Measurements from ENCODE around the gene CHCHD6.

Gene CHCHD6

DNA sequence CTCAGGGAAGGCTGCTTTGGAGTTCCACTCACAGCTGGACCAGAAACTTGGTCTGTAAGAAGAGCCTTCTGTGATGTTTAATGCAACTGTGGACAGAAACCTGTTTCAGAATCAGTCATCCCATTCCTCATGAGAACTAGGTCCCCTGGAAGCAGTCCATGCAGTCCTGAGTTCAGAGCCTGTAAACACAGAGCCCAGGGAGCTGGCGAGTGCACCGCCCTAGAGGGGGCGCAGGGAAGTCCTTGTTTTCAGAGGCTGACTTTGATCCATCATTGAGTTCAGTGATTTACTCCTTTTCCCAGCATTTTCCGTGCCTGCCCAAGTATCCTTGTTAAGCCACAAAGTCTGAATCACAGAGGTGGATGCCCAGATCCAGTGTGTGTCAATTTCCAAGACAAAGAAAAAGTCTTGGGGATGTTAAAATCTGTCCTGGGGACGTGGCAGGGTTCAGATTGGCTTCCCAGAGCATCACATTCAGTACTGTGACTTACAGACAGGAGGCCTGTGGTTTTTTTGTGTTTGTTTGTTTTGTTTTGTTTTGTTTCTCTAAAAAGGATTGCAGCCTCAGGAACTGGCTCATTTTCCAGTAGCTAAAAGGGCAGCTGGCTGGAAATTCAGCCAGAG, 39.3 kb upstream of the CHCHD6 start:
- H3K4me3 ChIP-seq (ENCODE audit: low read length), result no peak overlapping the region
- no peaks in the 10 kb centered on the region for H3K4me1 ChIP-seq (ENCODE audit: control insufficient read depth, low read depth, low read length)
- H3K9me3 ChIP-seq (ENCODE audit: control insufficient read depth, low read depth, low read length), result no peaks in the 10 kb centered on the region
- H3K9ac ChIP-seq (ENCODE audit: low read length), result no peak overlapping the region
- H3K36me3 ChIP-seq (ENCODE audit: control insufficient read depth, low read depth, low read length), result no peaks in the 10 kb centered on the region
- H3K27me3 ChIP-seq (ENCODE audit: control insufficient read depth, insufficient read depth, low read length), result no peaks in the 10 kb centered on the region
- no peak overlapping the region for H3K27ac ChIP-seq (ENCODE audit: low read length)

DNA sequence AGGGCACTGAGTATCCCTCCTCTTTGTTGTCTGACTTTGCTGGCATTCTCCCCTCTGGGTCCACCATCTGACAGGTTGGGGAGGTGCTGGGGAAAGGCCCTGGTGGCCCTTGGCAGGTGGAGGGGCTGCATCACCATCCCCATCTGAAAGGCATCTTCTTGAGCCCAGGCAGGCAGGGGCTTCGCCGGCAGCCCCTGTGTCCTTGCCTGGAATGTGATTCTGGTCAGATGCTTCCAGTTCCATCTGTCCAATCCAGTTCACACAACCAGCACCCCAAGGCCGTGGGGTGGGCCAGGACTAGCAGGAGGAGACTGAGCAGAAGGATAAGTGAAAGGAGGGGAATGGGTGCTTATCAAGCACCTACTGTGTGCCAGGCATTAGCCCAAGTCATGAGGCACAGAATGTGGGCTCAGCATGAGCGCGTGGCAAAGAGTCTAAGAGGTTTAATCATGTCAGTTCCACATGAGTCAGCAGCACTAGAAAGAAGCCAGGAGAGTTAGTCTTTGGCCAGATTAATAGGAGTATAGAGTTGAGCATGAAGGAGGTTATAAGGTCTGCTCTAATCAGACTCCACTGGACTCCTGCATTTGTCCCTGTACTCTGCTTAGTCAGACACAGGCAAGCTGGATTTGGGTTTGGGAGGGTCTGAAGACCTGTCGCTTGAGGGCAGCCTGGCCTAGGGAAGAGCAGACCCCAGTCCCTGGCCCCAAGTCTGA, 38.7 kb upstream of the CHCHD6 start:
- Histone ChIP-seq H3K4me3 (ENCODE audit: low read length) (no peak overlapping the region), H3K4me1 (ENCODE audit: control insufficient read depth, low read depth, low read length) (no peaks in the 10 kb centered on the region), H3K9me3 (ENCODE audit: control insufficient read depth, low read depth, low read length) (no peaks in the 10 kb centered on the region), H3K36me3 (ENCODE audit: control insufficient read depth, low read depth, low read length) (no peaks in the 10 kb centered on the region), H3K27me3 (ENCODE audit: control insufficient read depth, insufficient read depth, low read length) (no peaks in the 10 kb centered on the region), H3K9ac (ENCODE audit: low read length) (no peak overlapping the region), H3K27ac (ENCODE audit: low read length) (no peak overlapping the region)

DNA sequence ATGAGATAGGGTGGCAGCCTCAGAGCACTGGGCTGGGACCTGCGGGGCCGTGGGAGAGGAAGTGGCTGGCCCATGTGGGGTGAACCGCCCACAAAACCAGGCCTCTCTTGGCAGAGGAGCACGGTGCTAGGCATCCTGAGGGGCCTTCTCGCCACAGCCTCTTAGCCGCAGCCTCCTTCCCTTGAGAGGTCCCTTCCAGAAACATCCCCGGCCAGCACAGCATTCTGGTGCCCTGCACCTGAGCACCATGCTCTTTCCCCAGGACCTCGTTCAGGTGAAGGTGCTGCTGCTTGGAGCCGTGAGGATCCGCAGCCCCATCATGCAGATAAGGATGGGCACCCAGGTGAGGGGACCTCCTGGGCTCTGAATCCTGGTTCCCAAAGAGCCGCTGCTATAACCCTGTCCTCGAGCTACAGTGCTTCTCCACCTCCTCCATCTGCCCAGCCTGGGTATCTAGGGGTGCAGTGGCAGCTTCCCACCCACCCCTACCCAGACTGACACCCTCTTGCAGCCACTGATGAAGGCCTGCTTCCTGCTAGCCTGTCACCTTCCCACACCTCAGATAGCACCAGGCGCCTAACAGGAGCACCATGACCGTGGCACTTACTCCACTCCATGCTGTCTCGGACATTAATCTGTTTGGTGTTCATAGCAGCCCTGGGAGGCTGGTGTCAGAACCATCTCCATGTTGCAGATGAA, 37.9 kb upstream of the CHCHD6 start:
- Histone ChIP-seq H3K4me1 (ENCODE audit: control insufficient read depth, low read depth, low read length) (no peaks in the 10 kb centered on the region), H3K36me3 (ENCODE audit: control insufficient read depth, low read depth, low read length) (no peaks in the 10 kb centered on the region), H3K4me3 (ENCODE audit: low read length) (no peak overlapping the region), H3K9ac (ENCODE audit: low read length) (no peak overlapping the region), H3K27me3 (ENCODE audit: control insufficient read depth, insufficient read depth, low read length) (no peaks in the 10 kb centered on the region), H3K27ac (ENCODE audit: low read length) (no peak overlapping the region), H3K9me3 (ENCODE audit: control insufficient read depth, low read depth, low read length) (no peaks in the 10 kb centered on the region)

DNA sequence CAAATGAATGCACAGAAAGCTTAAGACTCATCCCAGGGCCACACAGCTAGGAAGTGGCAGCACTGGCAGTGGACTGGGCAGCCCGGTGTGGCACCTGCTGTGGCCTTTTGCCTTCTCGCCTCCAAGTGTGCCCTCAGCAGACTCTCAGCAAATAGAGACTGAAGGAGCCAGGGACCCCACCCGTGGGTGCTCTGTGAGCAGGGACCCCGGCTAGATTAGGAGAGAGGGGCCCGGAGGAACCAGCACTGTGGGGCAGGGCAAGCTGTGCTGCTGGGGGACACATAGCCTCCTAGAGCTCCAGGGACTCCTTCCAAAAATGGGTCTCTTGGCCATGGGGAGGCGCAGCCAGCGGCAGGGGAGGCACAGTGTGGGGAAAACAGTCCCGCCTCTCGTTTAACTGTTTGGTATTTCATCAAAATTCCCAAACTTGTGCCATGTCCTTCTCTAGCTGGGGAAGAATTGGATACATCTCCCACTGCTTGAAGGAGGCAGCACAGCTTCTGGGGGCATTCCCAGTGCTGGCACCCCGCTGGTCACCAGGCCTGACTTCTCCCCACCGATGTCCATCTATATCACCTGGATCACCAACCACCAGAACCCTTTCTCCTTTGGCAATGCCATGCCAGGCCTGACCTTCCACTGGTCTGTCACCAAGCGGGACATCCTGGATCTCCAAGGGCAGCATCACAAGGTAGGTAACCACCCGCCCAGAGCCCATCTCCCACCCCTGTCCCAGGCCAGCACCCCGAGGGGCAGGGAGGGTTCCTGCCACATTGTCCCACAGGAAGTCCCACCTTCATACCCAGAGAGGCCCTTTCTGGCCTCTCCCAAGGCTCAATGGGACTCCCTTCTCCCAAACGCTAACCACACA, 37.1 kb upstream of the CHCHD6 start:
- Histone ChIP-seq H3K4me3 (ENCODE audit: low read length) (no peak overlapping the region), H3K4me1 (ENCODE audit: control insufficient read depth, low read depth, low read length) (no peaks in the 10 kb centered on the region), H3K9me3 (ENCODE audit: control insufficient read depth, low read depth, low read length) (no peaks in the 10 kb centered on the region), H3K9ac (ENCODE audit: low read length) (no peak overlapping the region), H3K27ac (ENCODE audit: low read length) (no peak overlapping the region), H3K27me3 (ENCODE audit: control insufficient read depth, insufficient read depth, low read length) (no peaks in the 10 kb centered on the region), H3K36me3 (ENCODE audit: control insufficient read depth, low read depth, low read length) (no peaks in the 10 kb centered on the region)

DNA sequence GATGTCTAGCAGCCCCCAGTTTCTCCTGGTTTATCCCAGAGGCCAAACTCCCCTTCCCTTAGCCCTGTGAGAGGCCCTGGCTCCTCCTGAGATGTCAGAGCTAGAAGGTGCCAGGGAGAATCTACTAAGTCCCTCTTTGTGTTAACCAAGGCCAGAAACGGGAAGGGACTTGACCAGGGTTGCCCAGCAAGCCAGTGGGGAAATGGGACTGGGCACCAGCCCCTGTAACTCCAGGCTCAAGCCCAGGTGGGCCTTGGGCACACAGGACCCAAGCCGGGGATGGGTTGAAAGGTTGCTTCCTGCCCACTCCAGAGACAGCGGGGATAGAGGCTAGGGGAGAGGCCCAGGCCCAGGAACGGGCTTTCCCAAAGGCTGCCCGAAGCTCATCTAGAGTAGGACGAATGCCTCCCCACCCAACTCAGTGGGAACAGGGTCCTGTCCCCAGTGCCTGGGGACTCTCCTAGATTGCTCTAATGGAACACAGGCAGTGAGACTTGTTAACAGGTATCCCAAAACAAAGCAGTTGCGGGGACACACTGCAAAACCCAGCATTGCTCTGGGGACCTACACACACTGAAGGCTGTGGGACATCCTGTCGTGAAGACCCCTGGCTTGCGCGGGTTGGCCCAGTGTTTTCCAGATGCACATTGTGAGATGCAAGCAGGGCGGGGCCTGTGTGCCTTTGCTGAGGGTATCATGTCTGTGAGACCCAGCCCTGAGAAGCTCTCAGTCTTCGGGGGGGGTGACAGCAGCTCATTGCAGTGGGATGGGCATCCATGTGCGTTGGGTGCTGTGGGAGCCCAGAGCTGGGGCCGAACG, 36.2 kb upstream of the CHCHD6 start:
- Histone ChIP-seq H3K9ac (ENCODE audit: low read length) (no peak overlapping the region), H3K4me1 (ENCODE audit: control insufficient read depth, low read depth, low read length) (no peaks in the 10 kb centered on the region), H3K9me3 (ENCODE audit: control insufficient read depth, low read depth, low read length) (no peaks in the 10 kb centered on the region), H3K4me3 (ENCODE audit: low read length) (no peak overlapping the region), H3K27me3 (ENCODE audit: control insufficient read depth, insufficient read depth, low read length) (no peaks in the 10 kb centered on the region), H3K27ac (ENCODE audit: low read length) (no peak overlapping the region), H3K36me3 (ENCODE audit: control insufficient read depth, low read depth, low read length) (no peaks in the 10 kb centered on the region)

DNA sequence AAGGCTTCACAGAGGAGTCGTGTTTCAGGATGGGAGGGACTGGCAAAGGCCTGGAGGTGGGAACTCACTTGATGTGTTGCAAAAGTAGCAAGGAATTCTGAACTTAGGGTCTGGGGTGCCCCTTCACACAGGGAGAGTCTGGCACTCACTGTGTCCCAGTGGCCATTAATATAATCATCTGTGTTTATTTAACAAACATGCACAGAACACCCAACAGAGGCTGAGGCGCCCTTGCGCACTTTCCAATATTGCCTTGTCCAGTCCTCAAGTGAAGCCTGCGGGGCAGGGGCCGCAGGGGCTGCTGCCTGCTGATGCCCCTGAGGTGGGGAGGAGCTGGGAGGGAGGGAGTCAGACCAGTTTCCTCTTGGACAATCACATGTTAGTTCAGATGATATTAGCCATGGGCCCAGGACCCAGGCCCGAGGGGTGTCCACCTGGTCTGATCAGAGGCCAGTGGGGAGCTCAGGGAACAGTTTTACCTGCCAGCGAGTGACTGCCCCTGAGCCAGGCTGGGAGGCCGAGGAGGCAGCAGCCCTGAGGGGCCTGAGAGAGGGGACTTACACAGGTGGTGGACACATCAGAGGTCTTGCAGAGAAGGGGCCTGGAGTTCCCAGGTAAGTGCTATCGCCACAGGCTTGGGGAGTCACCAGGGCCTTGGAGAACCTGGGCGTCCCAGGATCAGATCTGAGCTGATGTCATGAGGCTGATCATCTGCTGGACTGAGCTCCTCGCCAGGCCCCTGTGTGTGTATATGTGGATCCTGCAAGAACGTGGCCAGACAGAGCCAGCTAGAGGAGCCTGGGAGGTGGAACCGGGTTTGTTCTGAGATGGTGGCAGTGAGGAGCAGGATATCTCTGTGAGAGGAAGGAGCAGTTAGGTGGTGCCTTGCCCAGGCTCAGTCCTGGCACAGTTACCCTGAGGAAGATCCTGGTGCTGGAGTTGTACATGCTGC, 35.3 kb upstream of the CHCHD6 start:
- Histone ChIP-seq H3K9me3 (ENCODE audit: control insufficient read depth, low read depth, low read length) (no peaks in the 10 kb centered on the region), H3K4me1 (ENCODE audit: control insufficient read depth, low read depth, low read length) (no peaks in the 10 kb centered on the region), H3K4me3 (ENCODE audit: low read length) (no peak overlapping the region), H3K36me3 (ENCODE audit: control insufficient read depth, low read depth, low read length) (no peaks in the 10 kb centered on the region), H3K9ac (ENCODE audit: low read length) (no peak overlapping the region), H3K27me3 (ENCODE audit: control insufficient read depth, insufficient read depth, low read length) (no peaks in the 10 kb centered on the region), H3K27ac (ENCODE audit: low read length) (no peak overlapping the region)

DNA sequence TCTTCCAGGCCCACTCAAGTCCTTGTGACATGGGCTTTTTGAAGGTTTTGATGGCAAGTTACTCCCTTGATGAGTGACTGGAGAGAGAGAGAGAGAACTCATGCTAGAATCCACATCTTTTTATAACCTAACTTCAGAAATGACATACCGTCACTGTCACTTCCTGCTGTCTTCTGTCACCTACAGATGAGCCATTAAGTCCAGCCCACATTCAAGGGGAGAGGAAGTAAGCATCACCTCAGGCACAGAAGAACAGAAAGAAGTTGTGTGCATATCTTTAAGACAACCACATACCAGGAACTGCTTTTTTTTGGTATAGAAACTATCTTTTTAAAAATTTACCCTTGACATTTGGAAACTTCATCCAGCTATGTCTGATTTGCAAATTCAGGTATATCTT, 32.5 kb upstream of the CHCHD6 start:
- H3K36me3 ChIP-seq (ENCODE audit: control insufficient read depth, low read depth, low read length), result no peaks in the 10 kb centered on the region
- no peaks in the 10 kb centered on the region for H3K27me3 ChIP-seq (ENCODE audit: control insufficient read depth, insufficient read depth, low read length)
- no peaks in the 10 kb centered on the region for H3K9me3 ChIP-seq (ENCODE audit: control insufficient read depth, low read depth, low read length)
- no peak overlapping the region for H3K27ac ChIP-seq (ENCODE audit: low read length)
- H3K4me3 ChIP-seq (ENCODE audit: low read length), result no peak overlapping the region
- H3K9ac ChIP-seq (ENCODE audit: low read length), result no peak overlapping the region
- H3K4me1 ChIP-seq (ENCODE audit: control insufficient read depth, low read depth, low read length), result no peaks in the 10 kb centered on the region

DNA sequence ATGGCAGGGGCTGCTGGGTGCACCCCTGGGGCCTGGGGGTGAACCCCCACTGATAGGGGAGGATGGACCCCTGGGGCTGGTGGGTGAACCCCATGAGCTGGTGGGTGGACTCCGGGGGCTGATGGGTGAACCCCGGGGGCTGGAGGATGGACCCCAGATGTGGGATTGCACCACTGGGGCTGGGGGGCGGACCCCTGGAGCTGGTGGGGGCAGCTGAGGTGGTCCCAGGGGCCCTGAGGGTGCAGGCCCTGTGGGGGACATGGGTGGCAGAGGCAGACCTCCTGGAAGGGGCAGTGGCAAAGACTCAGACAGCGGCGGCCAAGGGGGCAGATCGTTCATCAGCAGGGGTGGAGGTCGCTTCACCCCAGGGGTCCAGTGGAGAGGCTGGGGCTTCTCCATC, 31.7 kb upstream of the CHCHD6 start:
- H3K27ac ChIP-seq (ENCODE audit: low read length), result no peak overlapping the region
- no peaks in the 10 kb centered on the region for H3K27me3 ChIP-seq (ENCODE audit: control insufficient read depth, insufficient read depth, low read length)
- no peaks in the 10 kb centered on the region for H3K36me3 ChIP-seq (ENCODE audit: control insufficient read depth, low read depth, low read length)
- no peak overlapping the region for H3K9ac ChIP-seq (ENCODE audit: low read length)
- no peaks in the 10 kb centered on the region for H3K9me3 ChIP-seq (ENCODE audit: control insufficient read depth, low read depth, low read length)
- H3K4me1 ChIP-seq (ENCODE audit: control insufficient read depth, low read depth, low read length), result no peaks in the 10 kb centered on the region
- no peak overlapping the region for H3K4me3 ChIP-seq (ENCODE audit: low read length)

DNA sequence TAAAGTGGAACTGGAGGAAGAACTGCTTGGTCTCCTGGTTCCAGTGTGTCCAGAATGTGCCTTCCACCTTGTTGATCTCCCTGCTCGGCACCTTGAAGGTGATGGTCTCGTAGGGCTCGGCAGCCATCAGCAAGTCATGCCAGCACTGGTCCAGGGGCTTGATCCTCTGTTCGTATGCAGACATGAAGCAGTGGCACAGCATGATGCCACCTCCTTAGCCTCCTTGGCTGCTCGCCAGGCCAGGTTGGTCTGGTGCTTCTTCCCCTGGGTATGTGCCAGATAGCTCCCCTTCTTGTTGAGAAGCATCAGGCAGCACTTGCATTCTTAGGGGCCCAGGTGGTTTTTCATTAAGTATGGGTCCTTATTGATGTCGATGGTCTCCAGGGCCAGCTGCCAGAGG, 31.3 kb upstream of the CHCHD6 start:
- Histone ChIP-seq H3K27ac (ENCODE audit: low read length) (no peak overlapping the region), H3K27me3 (ENCODE audit: control insufficient read depth, insufficient read depth, low read length) (no peaks in the 10 kb centered on the region), H3K36me3 (ENCODE audit: control insufficient read depth, low read depth, low read length) (no peaks in the 10 kb centered on the region), H3K9ac (ENCODE audit: low read length) (no peak overlapping the region), H3K4me3 (ENCODE audit: low read length) (no peak overlapping the region), H3K4me1 (ENCODE audit: control insufficient read depth, low read depth, low read length) (no peaks in the 10 kb centered on the region), H3K9me3 (ENCODE audit: control insufficient read depth, low read depth, low read length) (no peaks in the 10 kb centered on the region)
